T47D (cell line): Measurements from ENCODE around the gene TEP1.

ENCODE experiments used
- DNase-seq, 2 experiments: peaks; one replicate each; pipeline versions ENCODE4 v3.0.0 to v3.0.0-alpha.2; 2011 to 2012; ENCODE audit warnings: low read depth in 1 of 2, low spot score in 1 of 2
- JUND ChIP-seq: IDR thresholded peaks from 2 replicates; pipeline ENCODE4 v1.6.1; 2012; ENCODE audit warnings: low read depth
- in situ Hi-C: cut with HindIII; loops from 2 replicates; pipeline ENCODE4 v1.10.0; 2016; ENCODE audit warnings: low sequenced_read_pairs, low pct_unique_long_range_greater_than_20kb

Gene TEP1

GRCh38 chr14:20397511-20397910 is 15.8 kb downstream of the TEP1 start:
- no peak for DNase-seq
- in situ Hi-C loops = no loop called here
- no peak for TF ChIP-seq JUND

DNA sequence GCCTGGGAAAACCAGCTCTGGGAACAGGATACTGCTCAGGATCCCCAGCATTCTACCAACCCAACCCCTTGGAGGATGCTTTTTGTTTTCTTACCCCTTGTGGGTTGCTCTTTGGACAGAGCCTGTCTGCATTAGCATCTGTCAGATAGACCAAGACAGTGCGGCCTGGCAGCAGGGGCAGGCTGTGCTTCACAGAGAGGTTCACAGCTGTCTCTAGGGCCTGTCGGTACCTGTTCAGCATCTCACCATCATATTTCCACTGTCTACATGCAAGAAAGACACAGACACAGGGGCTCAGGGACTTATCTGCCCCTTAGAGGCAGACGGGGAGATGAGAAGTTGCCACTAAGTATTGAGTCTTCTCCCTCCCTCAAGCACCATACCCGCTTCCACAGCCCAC is 21.8 kb downstream of the TEP1 start:
- no peak for TF ChIP-seq JUND
- in situ Hi-C loops = no loop called here
- no peak for DNase-seq

- no peak for TF ChIP-seq JUND
Measured at GRCh38 chr14:20388159-20388558, 25.1 kb downstream of the TEP1 start.

GRCh38 chr14:20387576-20387975 is 25.7 kb downstream of the TEP1 start:
- DNase-seq = no peak
- TF ChIP-seq JUND = no peak
- in situ Hi-C loops = no loop called here

More at GRCh38 chr14:20388159-20388558, 25.1 kb downstream of the TEP1 start:
- no peak for DNase-seq
- in situ Hi-C loops = no loop called here

DNA sequence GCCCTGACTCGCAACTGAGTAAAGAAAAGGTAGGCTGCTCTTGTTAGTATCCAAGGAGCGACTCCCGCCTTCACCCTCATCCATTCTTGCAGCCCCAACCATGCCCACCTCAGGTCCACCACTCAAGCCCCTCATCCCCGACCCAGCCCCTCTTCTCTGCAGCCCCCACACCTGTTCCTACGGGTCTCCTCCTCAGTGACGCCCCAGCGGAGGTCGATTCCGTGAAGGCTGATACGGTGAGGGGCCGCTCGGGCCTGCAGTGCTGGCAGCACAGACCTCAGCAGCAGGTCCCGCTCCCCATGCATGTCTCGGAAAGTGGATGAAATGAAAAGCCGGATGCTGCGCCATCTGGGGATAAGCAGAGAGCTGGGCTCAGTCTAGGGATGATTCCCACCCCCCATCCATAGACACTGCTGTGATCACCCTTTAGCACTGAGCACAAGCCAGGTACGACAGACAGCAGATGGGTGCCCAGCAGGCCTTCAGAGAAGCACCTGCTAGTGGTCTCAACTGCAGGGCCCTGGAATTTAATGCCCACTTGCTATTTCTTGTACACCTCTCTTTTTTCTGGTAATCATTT is 26.9 kb downstream of the TEP1 start:
- in situ Hi-C loops = no loop called here
- no peak for TF ChIP-seq JUND
- no peak for DNase-seq

DNA sequence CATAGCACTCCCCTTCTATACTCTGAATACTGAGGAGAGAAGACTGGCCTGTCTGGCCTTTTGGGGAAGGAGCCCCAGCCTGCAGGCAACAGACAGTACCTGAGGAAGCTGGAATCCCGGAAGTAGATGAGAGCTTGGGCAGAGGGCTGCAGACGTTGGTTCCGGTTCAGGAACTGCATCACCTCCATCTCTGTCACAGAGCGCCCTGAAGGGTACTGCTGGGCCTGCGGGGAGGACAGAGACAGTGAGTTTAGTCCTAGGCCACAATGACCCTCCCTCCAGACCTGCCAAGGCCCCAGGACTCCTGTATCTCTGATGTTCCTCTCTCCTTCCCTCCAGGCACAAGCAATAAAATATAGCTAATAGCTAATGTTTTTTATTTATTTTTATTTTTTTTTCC is 28.4 kb downstream of the TEP1 start:
- no peak for TF ChIP-seq JUND
- in situ Hi-C loops = no loop called here
- DNase-seq = no peak

DNA sequence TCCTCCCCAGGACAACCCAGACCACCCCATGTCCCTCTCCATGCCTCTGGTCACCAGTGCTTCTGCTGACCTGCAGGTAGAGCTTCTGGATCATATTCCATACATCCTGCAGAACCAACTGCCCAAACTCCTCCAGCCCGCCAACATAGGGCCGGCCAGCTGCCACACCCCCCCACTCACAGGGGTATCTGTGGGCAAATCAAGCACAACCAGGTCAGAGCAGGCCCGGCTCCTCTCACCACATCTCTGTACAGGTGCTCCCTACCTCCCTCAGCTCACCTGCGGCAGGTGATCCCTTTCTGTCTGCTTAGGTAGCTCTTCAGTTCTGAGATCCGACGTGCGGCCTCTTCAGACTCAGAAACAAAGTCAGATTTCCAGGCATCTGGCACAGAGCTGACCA is 29.0 kb downstream of the TEP1 start:
- in situ Hi-C loops = no loop called here

DNA sequence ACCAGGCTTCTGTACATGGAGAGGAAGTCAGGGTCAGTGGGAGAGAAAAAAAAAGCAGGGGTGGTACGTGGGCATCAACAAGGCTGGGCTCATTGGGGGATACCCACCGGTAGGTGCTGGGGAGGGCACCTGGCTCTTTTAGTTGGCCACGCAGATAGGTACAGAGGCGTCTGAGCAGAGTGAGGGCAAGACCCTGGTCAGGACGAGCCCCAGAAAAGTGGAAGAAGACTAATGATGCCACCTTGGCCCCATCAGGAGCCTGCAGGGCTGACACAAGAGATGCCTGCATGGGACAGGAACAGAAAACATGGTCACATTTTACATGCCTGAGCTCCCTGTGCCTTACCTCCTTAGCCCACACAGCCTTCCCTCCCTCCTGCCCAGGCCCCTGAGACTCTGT is 29.7 kb downstream of the TEP1 start:
- no peak for TF ChIP-seq JUND
- DNase-seq = no peak
- in situ Hi-C loops = no loop called here

More for the DNA sequence above, 29.0 kb downstream of the TEP1 start:
- no peak for TF ChIP-seq JUND
- DNase-seq = no peak

GRCh38 chr14:20383032-20383431 is 30.3 kb downstream of the TEP1 start:
- TF ChIP-seq JUND = no peak
- in situ Hi-C loops = no loop called here
- no peak for DNase-seq

- no peak for TF ChIP-seq JUND
- in situ Hi-C loops = no loop called here
- DNase-seq = no peak
Measured at GRCh38 chr14:20382526-20382925, 30.8 kb downstream of the TEP1 start.

DNA sequence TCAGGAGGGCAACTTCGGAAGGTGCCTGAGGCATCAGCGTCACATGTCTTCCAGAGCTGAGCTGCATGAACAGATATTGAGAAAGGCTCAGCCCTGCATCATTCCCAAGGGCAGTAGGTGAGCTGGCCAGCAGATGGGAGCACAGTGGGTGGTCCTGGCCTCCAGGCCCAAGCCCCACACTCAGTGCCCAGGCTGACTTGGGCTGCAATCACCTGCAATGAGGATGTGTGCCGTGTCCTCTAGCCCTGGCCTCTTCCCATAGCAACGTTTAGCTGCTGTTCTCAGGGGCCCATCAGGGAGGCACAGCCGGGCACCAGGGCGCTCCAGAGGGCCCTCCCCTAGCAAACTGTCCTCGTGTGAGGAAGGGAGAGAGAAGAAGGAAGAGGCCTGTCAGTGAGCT is 32.0 kb downstream of the TEP1 start:
- no peak for TF ChIP-seq JUND
- no peak for DNase-seq
- in situ Hi-C loops = no loop called here

- TF ChIP-seq JUND = no peak
- DNase-seq = no peak
- in situ Hi-C loops = no loop called here
Measured at GRCh38 chr14:20380681-20381080, 32.6 kb downstream of the TEP1 start.

DNA sequence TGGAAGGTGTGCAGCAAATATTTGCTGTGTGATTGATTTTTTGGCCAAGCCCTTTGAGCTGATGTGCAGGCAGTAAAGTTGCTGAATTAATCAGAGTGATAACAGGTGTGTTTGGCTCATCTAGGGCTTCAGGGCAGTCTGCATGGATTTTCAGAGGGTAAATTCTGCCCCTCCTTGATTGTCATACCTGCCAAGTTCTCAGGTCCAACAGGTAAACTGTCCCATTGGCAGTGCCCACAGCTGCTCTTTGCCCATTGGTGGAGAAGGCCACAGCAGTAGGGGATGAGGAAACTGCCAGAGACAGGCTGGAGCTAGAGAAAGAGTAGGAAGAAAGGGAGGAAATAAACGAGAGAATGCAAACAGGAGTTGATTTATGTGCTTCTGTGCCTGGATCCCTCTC is 33.6 kb downstream of the TEP1 start:
- TF ChIP-seq JUND = no peak
- no peak for DNase-seq
- in situ Hi-C loops = no loop called here

- no peak for TF ChIP-seq JUND
Measured at GRCh38 chr14:20377171-20377570, 36.1 kb downstream of the TEP1 start.

More at GRCh38 chr14:20377171-20377570, 36.1 kb downstream of the TEP1 start:
- DNase-seq = no peak
- in situ Hi-C loops = no loop called here
